Activated naive CD8-positive, alpha-beta T cell treated with anti-CD3 and anti-CD28 coated beads, Interleukin-2, amount 50 U/mL, for 16 hours (primary cell): ENCODE data around the gene UBE4A.

ENCODE experiments used
- DNase-seq: peaks from one replicate; pipeline ENCODE4 v3.0.0-alpha.2; 2020; ENCODE audit warnings: low read depth, low spot score

The UBE4A gene

DNA sequence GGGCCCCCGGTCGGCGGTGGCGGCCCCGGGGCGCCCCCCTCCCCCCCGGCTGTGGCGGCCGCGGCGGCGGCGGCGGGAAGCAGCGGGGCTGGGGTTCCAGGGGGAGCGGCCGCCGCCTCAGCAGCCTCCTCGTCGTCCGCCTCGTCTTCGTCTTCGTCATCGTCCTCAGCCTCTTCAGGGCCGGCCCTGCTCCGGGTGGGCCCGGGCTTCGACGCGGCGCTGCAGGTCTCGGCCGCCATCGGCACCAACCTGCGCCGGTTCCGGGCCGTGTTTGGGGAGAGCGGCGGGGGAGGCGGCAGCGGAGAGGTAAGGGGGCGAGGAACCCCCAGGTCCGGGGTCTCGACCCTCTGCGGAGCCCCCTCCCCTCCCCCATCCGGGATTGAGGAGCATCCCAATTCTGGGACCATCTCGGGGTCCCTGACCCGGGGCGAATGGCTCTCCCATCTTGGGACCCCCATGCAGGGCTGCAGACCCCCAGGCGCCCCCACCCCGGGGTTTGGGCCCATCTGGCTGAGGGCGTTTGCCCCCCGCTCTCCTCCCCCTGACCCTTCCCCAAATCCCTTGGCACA lies 77.3 kb downstream of the UBE4A start:
- no peak for DNase-seq

DNA sequence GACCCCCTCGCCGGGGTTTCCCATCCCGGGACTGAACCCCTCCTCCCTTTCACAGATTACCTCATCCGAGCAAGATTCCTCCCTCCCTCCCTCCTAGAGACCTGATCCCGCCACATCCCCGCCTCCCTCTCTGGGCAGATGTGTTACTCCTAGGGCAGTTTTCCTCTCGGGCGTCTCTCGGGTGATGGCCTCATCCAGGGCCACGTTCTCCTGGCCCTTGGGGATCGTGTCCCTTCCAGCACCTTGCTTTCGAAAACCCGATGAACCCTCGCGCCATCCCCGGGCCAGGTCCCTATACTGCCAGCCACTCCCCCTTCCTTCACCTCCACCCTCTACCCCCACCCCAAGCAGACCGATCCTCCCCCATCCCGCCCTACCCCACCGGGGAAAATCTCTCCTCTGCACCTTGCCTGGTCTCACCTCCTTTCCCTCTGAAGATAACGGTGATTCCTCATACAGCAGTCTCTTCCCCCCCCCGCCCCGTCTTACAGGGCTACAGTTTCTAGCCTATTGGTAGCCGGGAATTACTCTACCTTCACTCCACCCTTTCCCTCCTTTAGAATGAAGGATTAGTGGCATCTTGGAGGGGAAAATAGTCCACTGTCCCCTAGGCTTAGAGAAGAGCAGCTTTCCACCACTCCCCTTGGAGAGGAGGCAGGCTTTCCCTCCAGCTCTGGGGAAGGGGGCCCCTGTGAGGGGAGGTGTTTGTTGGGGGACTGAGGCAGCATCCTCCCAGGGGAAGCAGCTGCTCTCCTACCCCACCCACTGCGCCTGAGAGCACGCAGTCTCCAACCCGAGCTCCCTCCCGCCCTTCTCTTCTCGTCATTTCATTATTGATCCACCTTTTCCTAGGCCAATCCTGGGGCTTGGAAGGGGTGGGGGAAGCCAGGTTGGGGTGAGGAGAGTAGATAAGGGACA lies 78.1 kb downstream of the UBE4A start:
- DNase-seq: no peak

DNA sequence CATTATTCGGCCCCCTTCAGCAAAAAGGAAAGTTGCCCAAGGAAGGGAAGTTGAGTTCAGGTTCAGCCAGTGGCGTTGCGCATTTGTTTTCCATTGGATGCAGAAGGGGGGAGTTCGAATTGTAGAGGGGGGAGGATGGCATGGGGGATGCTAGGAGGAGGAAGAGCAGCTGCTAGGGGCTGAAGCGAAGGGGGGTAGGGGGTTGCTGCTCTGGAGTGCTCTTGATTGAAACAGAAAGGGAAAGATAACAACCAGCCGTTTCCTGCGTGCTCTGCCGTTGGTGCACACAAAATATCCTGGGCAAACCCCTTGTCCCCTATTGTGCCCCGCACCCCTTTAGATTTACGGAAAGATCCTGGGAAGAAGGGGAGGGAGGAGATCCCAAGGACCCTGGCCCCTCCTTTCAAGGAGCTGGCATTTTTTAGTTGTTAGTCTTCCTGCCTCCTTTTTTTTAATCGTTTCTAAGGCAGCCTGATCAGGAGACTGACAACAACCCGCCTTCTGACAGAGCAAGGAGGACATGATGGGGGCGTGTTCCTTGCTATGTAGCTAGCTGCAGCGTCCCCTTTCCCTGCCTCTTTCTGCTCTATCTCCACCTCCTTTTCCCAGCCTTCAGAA lies 79.0 kb downstream of the UBE4A start:
- no peak for DNase-seq

DNA sequence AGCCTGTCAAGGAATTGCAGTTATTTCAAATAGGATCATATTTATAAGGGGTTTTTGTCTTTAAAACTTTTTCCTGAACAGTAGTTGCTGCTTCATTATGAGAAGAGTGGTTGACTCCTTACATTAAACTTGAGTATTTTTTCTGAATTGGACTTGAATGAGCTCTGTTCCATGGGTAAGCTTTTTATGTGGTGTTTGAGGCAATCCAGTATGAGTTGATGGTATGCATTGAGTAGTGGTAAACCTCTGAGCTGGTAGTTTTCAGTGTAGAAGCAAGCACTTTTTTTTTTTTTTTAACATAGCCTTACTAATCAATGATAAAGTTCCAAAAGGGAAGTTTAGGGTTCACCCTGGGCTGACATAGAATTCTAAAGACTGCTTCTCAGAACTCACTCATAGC lies 80.2 kb downstream of the UBE4A start:
- DNase-seq: no peak

DNA sequence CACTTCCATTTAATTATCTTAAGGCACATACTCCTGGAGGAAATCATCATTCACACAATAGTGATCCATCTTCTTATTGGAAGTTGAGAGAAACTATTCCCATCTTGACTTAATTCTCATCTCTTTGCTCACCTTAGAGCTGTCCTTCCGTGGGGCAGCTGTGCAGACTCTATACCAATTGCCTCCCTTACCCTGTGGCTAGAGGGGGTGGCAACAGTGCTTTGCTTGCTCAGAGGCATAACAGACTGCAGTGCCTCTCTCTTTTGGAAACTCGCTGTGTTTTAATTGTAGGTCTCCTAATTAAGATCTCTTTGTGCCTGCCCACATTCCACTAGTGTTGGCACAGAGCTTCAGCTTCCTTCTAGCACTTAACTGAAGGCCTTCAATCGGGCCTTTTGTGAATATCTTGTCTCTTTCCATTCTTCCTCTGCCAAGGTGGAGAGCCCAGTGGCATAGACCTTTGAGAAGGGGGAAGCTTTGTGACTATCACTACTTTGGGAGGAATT lies 82.4 kb downstream of the UBE4A start:
- DNase-seq: no peak

DNA sequence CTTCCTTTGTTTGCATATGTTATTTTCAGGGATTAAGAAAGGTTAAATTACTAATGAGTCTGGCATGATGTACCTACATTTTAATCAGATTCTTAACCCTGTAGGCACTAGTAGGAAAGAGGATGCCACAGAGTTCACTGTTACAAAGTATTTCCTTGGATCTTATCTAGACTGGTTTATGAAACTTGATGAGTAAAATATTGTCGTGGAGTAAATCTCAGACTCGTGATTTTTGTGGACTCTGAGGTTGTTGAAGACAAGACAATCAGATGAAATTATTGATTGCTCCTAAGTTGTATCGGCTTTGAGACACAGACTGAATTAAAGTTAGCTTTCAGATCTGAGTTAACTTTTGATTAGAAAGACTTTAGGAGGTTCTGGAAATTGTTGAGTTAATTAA lies 82.9 kb downstream of the UBE4A start:
- no peak for DNase-seq

DNA sequence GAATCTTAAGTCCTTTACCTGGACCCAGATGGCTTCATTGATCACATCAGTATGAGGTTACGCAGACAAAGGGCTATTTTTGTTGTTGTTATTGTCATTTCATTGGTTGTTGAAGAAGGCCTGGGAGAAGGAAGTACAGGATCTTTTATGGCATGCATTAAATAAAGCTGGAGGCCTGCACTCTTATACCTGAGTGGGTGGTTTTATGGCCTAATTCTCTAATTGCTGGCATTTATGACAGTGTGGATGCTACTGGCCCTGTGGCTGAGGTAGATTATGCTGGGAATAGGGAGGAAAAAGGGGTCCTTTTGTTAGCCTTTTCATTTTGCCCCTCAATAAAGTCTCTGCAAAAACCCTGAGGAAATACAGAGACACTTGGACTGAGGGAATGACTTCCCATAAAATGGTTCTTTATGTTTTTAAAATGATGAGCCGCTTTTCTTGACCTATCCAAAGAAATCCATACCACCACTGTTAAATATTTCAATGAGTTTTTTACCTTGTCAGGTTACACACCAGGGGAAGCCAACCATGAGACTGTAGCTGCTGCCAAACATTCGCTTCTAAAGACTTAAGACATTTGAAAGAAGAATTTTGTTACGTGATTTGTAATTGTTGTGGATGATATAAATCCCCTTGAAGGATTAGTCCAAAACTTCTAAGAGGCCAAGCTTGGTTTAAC lies 83.6 kb downstream of the UBE4A start:
- DNase-seq: no peak

DNA sequence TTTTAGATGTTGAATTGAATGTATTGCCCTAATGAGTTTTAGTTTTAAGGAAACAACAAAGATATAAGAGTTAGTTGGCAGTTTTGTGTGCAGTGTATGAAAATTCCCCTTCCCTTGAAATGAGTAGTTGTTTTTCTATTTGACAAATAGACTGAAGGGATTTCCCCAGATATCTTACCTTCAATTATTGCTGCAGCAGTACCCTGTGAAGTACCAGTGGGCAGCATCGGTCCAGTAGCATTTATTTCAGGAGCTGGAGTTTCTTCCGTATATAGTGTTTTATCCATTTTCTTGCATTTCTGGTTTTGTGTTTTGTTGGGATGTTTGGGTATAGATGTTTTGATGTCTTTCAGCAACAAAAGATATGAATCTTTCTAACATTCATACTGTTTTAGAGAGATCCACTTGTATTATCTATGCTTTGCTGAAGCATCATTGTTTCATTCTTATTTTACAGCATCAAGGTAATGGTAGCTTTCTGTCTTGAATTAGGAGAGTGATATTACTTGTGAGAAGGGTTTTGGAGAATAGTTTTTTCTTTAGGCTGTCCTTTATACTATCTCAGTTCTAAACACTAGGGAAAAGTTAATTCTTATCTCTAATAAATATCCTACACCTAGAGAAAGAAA lies 84.3 kb downstream of the UBE4A start:
- DNase-seq: no peak

DNA sequence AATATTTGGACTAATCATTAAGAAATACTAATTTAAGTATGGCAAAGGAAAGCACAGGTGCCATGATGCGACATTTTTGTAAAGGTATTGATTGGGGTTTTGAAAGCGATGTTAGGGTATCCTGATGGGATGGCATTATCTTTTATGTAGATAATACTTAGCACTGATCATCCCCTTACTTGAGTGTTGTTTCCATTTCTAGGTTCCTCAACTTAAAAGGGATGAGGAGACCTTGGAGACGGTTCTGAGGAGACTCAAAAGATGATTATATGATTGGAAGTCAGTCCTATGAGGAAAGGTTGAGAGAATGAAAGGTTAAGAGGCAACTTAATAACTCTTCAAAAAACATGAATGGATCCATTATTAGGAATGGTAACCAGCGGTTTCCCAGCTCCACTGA lies 88.0 kb downstream of the UBE4A start:
- no peak for DNase-seq

DNA sequence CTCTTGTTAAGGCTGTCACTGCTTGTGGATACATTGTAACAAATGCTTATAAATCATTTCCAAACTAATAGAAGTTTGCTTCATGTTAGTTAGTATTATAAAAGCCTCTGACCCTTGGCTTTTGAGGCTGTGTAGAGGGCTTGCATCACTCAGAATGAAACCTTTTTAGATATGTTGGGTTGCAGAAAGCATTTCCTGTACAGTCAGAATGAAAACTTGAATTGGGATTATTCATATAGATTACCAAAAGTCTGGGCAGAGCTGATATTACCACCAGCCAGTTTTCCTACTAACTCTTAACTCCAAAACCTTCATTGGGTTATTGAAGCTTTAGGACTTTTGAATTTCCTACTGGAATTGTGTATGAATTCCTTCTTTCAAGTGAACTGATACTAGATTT lies 88.9 kb downstream of the UBE4A start:
- DNase-seq: no peak
